ENCODE results near the gene CSKMT. TPM values are rescaled to one million over a fixed set of nuclear protein-coding genes. Genes with fewer than 3 reads are reported as not detected.
A peak's percentile ranks its signal among the peaks of the same experiment; 100 is the strongest.
"Not testable (repeated sequence)": the region's sequence is repeated elsewhere in the genome, so short reads cannot be mapped to it uniquely, and the experiment has no call there.

The CSKMT gene, protein sequence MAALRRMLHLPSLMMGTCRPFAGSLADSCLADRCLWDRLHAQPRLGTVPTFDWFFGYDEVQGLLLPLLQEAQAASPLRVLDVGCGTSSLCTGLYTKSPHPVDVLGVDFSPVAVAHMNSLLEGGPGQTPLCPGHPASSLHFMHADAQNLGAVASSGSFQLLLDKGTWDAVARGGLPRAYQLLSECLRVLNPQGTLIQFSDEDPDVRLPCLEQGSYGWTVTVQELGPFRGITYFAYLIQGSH
- 4.5 and 8.2 TPM in 2 replicates for total RNA-seq (2014; rRNA removed; shearing (Covaris generic); ENCODE audit: low replicate concordance)

DNA sequence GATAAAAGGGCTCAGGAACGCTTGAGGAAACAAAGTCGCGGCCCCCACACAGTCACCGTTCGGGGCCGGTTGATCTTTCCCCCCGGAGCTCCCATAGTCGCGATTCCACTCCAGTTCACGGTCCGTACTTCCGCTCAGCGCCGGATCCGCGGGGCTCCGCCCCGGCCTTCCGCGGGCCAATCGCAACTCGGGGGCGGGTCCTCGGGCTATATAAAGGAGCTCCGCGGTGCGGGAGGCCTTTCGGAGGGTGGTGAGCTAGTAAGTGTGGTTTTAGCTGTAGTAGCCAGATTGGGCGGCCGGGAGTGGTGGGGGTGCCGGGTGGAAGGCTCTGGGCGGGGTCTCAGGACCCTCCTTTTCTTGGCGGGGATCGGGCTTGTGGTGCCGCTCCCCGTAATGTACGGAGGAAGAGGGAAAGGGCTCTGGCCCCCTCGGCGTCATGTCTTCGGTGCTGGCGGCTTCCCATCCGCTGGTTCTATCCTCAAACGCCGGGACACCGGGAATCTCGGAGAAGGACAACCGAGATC is at the start of gene CSKMT, which contains the start of gene C11orf98:
TSS of gene CSKMT (plus strand) at position 238 of the 524 bp plus-strand sequence. CDS start 568 bp downstream, outside the sequence.
TSS of gene C11orf98 (minus strand) at position 136 of the 524 bp plus-strand sequence. CDS start at position 95, 41 bp downstream.
- Histone ChIP-seq H3K4me2 (ENCODE audit: low read depth, low read length, poor library complexity, severe bottlenecking) (peak within 1 kb of the TSS; percentile 76), H3K4me1 (ENCODE audit: low read length) (peaks cover 34% of the 10 kb centered on the region), H3K27ac (ENCODE audit: low read length) (peak within 1 kb of the TSS; percentile 88), H3K9ac (ENCODE audit: low read length) (peak within 1 kb of the TSS; percentile 100), H3K9me3 (ENCODE audit: low read length) (no peaks in the 10 kb centered on the region), H2AFZ (ENCODE audit: low read length) (peak within 1 kb of the TSS; percentile 84; the same call in 1 of the 2 replicates), H3K79me2 (ENCODE audit: low read length) (peaks cover 53% of the 10 kb centered on the region), H3K9me2 (replicated peaks; ENCODE audit: insufficient read depth, low read length) (no peaks in the 10 kb centered on the region), H4K20me1 (ENCODE audit: insufficient read depth, low read depth, low read length) (no peaks in the 10 kb centered on the region; the same call in 1 of the 2 replicates), H3K36me3 (ENCODE audit: insufficient read depth, low read length) (peaks cover 17% of the 10 kb centered on the region), H3K27me3 (ENCODE audit: low read length) (no peaks in the 10 kb centered on the region), H3K4me3 (ENCODE audit: low read length) (peak within 1 kb of the TSS; percentile 100)
- peak; percentile 98 for DNase-seq

DNA sequence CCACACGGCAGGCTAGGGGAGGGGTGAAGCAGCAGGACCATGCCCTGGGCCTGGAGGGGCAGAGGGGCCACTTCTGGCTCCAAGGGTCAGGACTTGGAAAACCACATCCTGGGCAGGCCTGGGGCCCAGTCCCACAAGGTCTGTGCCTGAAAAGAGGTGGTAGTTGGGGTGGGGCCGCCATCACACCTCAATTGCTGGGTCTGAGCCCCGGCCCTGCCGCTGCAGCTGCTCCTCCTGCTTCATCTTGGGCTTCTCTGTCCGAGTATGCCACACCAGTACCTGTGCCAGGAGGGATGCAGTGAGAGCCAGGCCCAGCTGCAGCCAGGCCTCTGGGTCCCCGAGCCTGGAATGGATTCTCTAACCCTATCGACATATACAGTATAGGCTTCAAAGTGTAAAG is 49.6 kb upstream of the CSKMT start:
- no peak overlapping the region for H3K4me3 ChIP-seq (ENCODE audit: low read length)
- peaks cover 4% of the 10 kb centered on the region; the same call in 1 of the 2 replicates for H3K36me3 ChIP-seq (ENCODE audit: insufficient read depth, low read length)
- DNase-seq = no peak
- H4K20me1 ChIP-seq (ENCODE audit: insufficient read depth, low read depth, low read length) = no peaks in the 10 kb centered on the region
- no peak overlapping the region for H3K27ac ChIP-seq (ENCODE audit: low read length)
- H2AFZ ChIP-seq (ENCODE audit: low read length) = no peak overlapping the region
- no peak overlapping the region for H3K4me2 ChIP-seq (ENCODE audit: low read depth, low read length, poor library complexity, severe bottlenecking)
- no peak overlapping the region for H3K9ac ChIP-seq (ENCODE audit: low read length)
- H3K9me2 ChIP-seq (replicated peaks; ENCODE audit: insufficient read depth, low read length) = no peaks in the 10 kb centered on the region
- no peaks in the 10 kb centered on the region for H3K9me3 ChIP-seq (ENCODE audit: low read length)
- H3K4me1 ChIP-seq (ENCODE audit: low read length) = peaks cover 18% of the 10 kb centered on the region
- no peaks in the 10 kb centered on the region for H3K27me3 ChIP-seq (ENCODE audit: low read length)
- H3K79me2 ChIP-seq (ENCODE audit: low read length) = peaks cover 8% of the 10 kb centered on the region

DNA sequence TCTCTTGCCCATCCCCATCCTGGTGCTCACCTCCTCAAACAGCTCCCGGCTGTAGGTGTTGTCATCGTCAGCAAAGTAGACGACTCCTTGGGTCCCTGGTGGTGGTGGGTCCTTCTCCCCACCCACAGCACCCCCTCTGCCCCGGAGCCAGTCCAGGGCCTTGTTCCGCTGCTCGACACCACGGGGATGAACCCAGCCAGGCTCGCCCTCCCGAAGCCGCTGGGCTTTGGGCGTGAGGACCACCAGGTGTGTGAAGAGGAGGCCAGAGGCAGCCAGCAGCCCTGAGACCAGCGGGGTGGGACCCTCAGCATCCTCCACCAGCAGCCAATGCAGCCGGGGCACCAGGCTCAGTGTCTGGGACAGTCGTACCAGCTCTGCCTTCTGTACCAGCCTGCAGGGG is 48.2 kb upstream of the CSKMT start:
- H3K27me3 ChIP-seq (ENCODE audit: low read length); DNase-seq; H3K4me3 ChIP-seq (ENCODE audit: low read length); H3K27ac ChIP-seq (ENCODE audit: low read length); H2AFZ ChIP-seq (ENCODE audit: low read length); H3K9ac ChIP-seq (ENCODE audit: low read length); H3K36me3 ChIP-seq (ENCODE audit: insufficient read depth, low read length); H4K20me1 ChIP-seq (ENCODE audit: insufficient read depth, low read depth, low read length); H3K4me2 ChIP-seq (ENCODE audit: low read depth, low read length, poor library complexity, severe bottlenecking); H3K9me2 ChIP-seq (replicated peaks; ENCODE audit: insufficient read depth, low read length); H3K9me3 ChIP-seq (ENCODE audit: low read length): not testable (repeated sequence)
- Histone ChIP-seq H3K79me2 (ENCODE audit: low read length) (peaks cover 17% of the 10 kb centered on the region), H3K4me1 (ENCODE audit: low read length) (peaks cover 12% of the 10 kb centered on the region)

DNA sequence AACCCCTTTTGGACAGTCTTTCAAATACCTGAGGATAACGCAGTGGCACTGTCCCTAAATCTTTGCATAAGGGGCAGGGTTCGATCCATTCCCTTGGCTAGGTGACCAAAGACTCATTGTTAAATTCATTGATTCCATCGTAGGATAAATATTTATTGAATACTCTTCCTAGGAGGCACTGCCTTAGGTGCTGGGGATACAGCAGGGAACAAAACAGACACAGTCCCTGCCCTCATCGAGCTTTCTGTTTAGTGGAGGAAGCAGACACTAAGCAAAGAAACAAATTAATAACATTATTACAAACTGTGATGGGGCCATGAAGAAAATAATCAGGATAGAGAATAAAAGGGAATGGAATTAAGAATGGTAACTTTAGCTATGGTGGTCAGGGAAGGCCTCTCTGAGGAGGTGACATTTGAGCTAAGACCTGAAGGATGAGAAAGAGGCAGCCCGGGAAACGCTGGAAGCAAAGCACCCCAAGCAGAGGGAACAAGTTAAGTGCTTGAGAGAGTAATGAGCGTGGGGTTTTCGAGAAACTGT is 44.0 kb upstream of the CSKMT start:
- Histone ChIP-seq H3K4me2 (ENCODE audit: low read depth, low read length, poor library complexity, severe bottlenecking) (peak overlapping the region; percentile 82), H3K9me2 (replicated peaks; ENCODE audit: insufficient read depth, low read length) (no peaks in the 10 kb centered on the region), H3K9me3 (ENCODE audit: low read length) (no peaks in the 10 kb centered on the region), H4K20me1 (ENCODE audit: insufficient read depth, low read depth, low read length) (no peaks in the 10 kb centered on the region), H3K36me3 (ENCODE audit: insufficient read depth, low read length) (peaks cover 10% of the 10 kb centered on the region; the same call in 1 of the 2 replicates), H3K27me3 (ENCODE audit: low read length) (no peaks in the 10 kb centered on the region), H3K4me1 (ENCODE audit: low read length) (peaks cover 15% of the 10 kb centered on the region), H2AFZ (ENCODE audit: low read length) (no peak overlapping the region), H3K4me3 (ENCODE audit: low read length) (peak overlapping the region; percentile 78), H3K27ac (ENCODE audit: low read length) (peak overlapping the region; percentile 71), H3K79me2 (ENCODE audit: low read length) (peaks cover 17% of the 10 kb centered on the region), H3K9ac (ENCODE audit: low read length) (peak overlapping the region; percentile 77)
- no peak for DNase-seq

DNA sequence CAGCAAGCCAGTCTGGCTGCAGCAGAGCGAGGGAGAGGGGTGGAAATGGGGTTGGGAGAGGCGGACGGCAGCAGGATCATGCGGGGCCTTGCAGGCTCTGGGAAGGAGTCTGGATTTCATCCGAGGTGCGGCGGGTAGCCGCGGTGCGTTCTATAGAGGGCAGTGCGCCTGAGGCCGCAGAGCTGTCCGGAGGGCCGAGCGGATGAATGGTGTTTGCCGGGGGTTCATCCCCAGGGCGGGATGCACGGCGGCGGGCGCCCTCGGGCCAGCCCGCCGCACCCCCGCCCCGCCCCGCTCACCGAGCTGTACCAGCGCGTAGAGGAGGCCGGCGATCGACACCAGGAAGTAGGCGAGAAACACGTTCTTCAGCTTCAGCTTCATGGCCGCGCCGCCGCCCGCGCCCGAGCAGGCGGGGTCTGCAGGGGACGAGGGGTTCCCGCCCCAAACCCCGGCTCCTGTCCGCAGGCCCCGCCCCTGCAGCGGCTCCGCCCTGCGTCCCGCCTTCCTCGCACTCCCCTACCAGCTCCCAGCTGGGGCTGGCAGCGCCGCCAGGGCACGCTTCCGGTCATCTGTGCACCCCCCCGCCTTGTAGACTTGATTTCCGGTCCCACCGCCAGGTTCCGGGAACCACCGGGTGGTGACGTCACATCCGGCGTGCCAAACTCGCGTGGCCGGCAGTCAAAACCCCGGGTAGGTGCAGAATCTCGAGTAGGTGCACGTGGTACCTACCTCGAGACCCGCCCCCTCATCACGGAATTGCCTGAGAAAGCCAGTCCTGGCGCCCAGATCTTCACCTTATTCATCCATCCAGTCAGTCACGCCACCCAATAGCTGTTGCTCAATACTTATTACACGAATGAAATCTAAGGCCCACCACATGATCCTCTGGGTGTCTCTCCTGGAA is 43.3 kb upstream of the CSKMT start, which contains the start of gene B3GAT3:
TSS of gene B3GAT3 (minus strand) at position 420 of the 904 bp plus-strand sequence. CDS start at position 381, 39 bp downstream.
- H3K4me1 ChIP-seq (ENCODE audit: low read length) = peaks cover 15% of the 10 kb centered on the region
- H3K27ac ChIP-seq (ENCODE audit: low read length) = peak within 1 kb of the TSS; percentile 71
- H4K20me1 ChIP-seq (ENCODE audit: insufficient read depth, low read depth, low read length) = no peaks in the 10 kb centered on the region
- no peaks in the 10 kb centered on the region for H3K9me3 ChIP-seq (ENCODE audit: low read length)
- no peaks in the 10 kb centered on the region for H3K27me3 ChIP-seq (ENCODE audit: low read length)
- H3K9ac ChIP-seq (ENCODE audit: low read length) = peak within 1 kb of the TSS; percentile 77
- H3K9me2 ChIP-seq (replicated peaks; ENCODE audit: insufficient read depth, low read length) = no peaks in the 10 kb centered on the region
- peaks cover 15% of the 10 kb centered on the region; the same call in 1 of the 2 replicates for H3K36me3 ChIP-seq (ENCODE audit: insufficient read depth, low read length)
- peaks cover 17% of the 10 kb centered on the region for H3K79me2 ChIP-seq (ENCODE audit: low read length)
- H3K4me2 ChIP-seq (ENCODE audit: low read depth, low read length, poor library complexity, severe bottlenecking) = peak within 1 kb of the TSS; percentile 82
- peak; percentile 100 for DNase-seq
- no peak within 1 kb of the TSS for H2AFZ ChIP-seq (ENCODE audit: low read length)
- peak within 1 kb of the TSS; percentile 78 for H3K4me3 ChIP-seq (ENCODE audit: low read length)

DNA sequence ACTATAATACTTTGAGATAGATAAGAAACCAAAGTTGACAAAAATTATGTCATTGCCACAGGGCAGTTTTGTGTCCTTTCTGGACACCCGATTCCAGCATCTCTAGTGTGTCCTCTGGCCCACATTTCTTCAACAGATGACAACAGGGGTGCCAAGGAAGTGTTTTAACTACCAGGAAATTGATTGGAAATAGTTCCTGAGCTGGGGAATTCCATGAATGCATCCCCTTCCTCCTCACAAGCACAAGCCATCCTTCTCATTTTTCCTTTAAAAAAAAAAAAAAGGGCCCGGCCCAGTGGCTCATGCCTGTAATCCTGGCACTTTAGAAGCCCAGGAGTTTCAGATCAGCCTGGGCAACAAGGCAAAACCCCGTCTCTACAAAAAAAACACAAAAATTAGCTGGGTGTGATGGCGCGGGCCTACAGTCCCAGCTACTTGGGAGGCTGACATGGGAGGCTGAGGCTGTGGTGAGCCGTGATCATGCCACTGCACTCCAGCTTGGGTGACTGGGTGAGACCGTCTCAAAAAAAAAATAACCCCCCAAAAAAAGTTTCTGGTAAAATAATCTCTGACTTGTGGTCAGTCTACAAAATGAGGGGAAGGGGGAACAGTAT is 42.5 kb upstream of the CSKMT start:
- peak overlapping the region; percentile 40; the same call in 1 of the 2 replicates for H3K9ac ChIP-seq (ENCODE audit: low read length)
- peak overlapping the region; percentile 23 for H3K4me2 ChIP-seq (ENCODE audit: low read depth, low read length, poor library complexity, severe bottlenecking)
- no peaks in the 10 kb centered on the region for H3K27me3 ChIP-seq (ENCODE audit: low read length)
- DNase-seq = no peak
- peaks cover 15% of the 10 kb centered on the region for H3K4me1 ChIP-seq (ENCODE audit: low read length)
- H4K20me1 ChIP-seq (ENCODE audit: insufficient read depth, low read depth, low read length) = no peaks in the 10 kb centered on the region
- peaks cover 17% of the 10 kb centered on the region for H3K79me2 ChIP-seq (ENCODE audit: low read length)
- H3K36me3 ChIP-seq (ENCODE audit: insufficient read depth, low read length) = peaks cover 15% of the 10 kb centered on the region; the same call in 1 of the 2 replicates
- no peak overlapping the region for H3K4me3 ChIP-seq (ENCODE audit: low read length)
- H3K9me3 ChIP-seq (ENCODE audit: low read length) = no peaks in the 10 kb centered on the region
- no peaks in the 10 kb centered on the region for H3K9me2 ChIP-seq (replicated peaks; ENCODE audit: insufficient read depth, low read length)
- H3K27ac ChIP-seq (ENCODE audit: low read length) = peak overlapping the region; percentile 61
- no peak overlapping the region for H2AFZ ChIP-seq (ENCODE audit: low read length)

DNA sequence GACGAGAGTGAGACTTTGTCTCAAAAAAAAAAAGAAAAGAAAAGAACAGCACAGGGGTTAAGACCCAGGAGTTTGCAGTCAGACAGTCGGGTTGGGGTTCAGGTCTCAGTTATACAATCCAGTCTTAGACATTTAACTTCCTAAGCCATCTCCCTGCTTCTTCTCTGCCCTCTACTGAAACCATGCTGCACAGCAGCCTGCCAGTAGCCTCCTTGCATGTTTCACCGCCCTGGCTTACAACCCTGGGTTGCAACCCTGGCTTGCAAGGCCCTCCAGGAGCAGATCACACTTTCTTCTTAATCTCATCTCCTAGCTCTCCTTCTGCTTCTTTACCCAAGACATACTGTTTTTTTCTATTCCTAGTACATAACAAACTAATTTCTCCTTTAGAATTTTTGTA is 37.4 kb upstream of the CSKMT start:
- no peaks in the 10 kb centered on the region for H3K4me1 ChIP-seq (ENCODE audit: low read length)
- H2AFZ ChIP-seq (ENCODE audit: low read length) = no peak overlapping the region
- peak; percentile 62 for DNase-seq
- no peak overlapping the region for H3K4me2 ChIP-seq (ENCODE audit: low read depth, low read length, poor library complexity, severe bottlenecking)
- no peaks in the 10 kb centered on the region for H3K9me2 ChIP-seq (replicated peaks; ENCODE audit: insufficient read depth, low read length)
- no peak overlapping the region for H3K27ac ChIP-seq (ENCODE audit: low read length)
- peaks cover 37% of the 10 kb centered on the region; the same call in 1 of the 2 replicates for H3K36me3 ChIP-seq (ENCODE audit: insufficient read depth, low read length)
- no peak overlapping the region for H3K9ac ChIP-seq (ENCODE audit: low read length)
- H3K4me3 ChIP-seq (ENCODE audit: low read length) = no peak overlapping the region
- H3K27me3 ChIP-seq (ENCODE audit: low read length) = no peaks in the 10 kb centered on the region
- no peaks in the 10 kb centered on the region for H3K9me3 ChIP-seq (ENCODE audit: low read length)
- H3K79me2 ChIP-seq (ENCODE audit: low read length) = peaks cover 1% of the 10 kb centered on the region; the same call in 1 of the 2 replicates
- no peaks in the 10 kb centered on the region for H4K20me1 ChIP-seq (ENCODE audit: insufficient read depth, low read depth, low read length)

All from Karpas-422 (cell line).